EH (cell line): ENCODE measurements around the gene RAB6B.
A peak's percentile ranks its signal among the peaks of the same experiment; 100 is the strongest.

Experiments
- DNase-seq: peaks from one replicate; pipeline ENCODE4 v3.0.0-alpha.2; 2015; ENCODE audit warnings: low read depth

The RAB6B gene

GRCh38 chr3:133895208-133896001 lies at the start of gene RAB6B:
Gene RAB6B (minus strand): TSS chr3:133895882. CDS start chr3:133895466, 416 bp downstream.
- peak; percentile 51 for DNase-seq

DNA sequence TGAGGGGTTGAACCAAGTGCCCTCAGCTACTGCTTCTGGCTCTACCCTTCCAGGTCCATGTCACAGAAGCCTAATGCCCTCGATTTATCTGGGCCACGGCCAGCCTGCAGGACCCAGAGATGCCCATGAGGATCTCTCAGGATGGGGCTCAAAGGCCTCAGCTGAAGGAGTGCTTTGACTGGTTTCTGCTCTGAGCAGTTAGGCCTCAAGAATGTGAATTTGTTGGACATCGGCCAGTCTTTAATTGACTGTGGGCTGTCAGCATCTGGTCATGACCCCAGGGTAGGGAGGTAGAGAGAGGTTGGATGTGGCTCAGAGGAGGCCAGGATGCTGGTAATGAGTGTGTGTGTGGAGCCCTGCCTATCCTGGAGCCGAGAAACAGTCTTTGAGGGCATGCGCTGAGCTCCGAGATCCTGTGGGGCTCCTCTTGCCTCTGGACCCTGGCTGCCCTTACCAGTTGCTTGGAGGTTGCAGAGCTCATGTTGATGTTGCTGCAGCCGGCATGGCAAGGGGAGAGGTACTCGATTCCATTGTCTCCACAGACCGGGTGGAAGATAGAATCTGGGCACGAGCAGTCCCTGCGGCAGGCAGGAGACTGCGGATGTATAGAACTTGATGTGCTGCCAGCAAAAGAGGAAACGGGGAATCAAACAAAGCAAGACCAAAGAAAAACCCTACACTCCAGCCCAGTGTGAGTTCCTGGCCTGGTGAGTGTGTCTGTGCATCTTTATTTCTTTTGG lies 49.1 kb upstream of the RAB6B start:
- peak; percentile 88 for DNase-seq

- peak; percentile 59 for DNase-seq
Measured at GRCh38 chr3:133944181-133944580, 48.5 kb upstream of the RAB6B start.

DNA sequence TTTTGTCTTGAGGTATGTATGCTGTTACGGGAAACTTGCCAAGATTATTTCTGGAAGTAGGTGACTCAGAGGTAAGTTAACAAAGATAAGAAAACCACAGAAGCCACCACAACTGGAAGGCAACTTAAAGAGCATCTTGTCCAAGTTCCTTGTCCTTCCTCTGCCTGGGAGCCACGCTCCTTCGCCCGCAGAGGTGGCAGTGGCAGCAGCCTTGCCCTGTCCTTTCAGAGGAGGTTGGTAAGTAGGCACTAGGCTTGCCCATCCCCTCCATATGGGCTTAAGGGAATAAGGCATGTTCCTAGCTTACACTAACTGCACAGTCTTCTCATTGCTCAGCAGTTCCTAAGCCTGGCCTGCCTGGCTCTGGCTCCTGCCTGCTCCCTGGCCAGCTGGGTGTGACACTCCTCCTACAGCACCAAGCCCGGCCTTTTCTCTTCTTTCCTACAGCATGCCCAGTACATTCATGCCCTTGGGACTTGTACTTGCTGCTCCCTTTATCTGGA lies 48.0 kb upstream of the RAB6B start:
- DNase-seq = peak; percentile 88

GRCh38 chr3:133943031-133943535 lies 47.4 kb upstream of the RAB6B start:
- no peak for DNase-seq

DNA sequence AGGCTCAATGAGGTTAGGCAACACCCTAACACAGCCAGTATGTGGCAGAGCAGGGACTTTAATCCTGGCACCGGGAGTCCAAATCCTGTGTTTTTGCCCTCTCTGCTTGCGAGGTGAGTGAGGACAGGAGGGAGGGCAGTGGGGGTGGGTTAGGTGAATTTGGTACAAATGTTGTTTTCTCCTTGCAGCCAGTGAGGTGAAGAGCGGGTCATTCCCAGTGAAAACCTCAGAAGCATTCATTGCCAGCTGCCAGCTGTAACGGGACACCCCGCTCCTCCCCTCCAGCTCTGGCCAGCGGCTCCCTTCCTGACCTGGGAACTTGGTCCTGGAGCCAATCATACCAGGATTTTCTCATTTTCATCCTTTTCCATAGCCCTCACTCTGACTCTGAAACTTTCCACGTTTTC lies 45.7 kb upstream of the RAB6B start:
- peak; percentile 47 for DNase-seq

GRCh38 chr3:133940536-133940935 lies 44.9 kb upstream of the RAB6B start:
- no peak for DNase-seq

DNA sequence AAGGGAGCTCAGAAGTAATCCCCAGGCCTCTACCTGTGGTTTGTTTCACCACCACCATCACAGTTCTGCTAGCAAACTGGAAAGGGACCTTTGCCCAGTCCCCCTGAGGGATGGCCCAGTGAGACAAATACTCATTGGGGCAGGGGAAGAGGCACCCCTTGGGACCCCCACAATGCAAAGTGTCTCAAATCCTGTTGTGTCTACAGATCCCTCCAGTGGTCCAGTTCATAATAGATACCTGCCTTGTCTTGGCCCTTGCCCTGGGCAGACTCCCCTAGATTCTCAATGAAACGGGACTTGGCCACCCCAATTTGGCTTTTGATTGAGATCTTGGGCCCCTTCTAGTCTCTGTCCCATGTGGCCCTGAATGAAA lies 43.8 kb upstream of the RAB6B start:
- no peak for DNase-seq

DNA sequence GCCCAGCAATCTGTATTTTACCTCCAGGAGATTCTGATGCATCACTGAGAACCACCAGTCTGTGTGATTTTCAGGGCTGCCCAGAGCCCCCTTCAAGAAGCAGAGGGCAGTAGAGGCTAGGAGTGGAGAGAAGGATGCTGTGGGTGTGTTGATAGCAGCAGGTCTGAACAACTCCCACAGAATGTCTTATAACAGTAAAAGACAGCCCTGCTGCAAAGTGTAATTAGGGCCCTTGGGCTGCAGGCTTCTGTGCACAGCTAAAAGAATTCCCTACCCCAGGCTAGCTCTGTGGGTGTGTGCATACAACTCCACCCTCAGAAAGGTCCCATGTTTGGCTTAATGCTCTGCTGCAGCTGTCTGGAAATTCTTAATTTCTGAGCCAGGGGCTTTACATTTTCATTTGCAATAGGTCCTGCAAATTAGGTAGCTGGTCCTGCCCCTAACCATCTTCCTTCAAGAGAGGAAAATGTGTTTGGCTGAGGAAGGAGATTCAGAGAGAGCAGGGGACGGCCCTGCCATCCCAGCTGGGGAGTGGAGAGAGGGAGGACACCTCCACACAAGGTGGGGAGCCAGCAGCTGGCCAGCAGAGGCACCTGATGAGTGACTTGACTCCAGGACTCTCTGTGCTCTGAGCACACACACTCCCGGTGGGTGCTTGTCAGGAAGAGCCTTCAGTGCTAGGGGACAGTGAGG lies 43.2 kb upstream of the RAB6B start:
- DNase-seq = peak; percentile 51

GRCh38 chr3:133937756-133938601 lies 42.3 kb upstream of the RAB6B start:
- DNase-seq = peak; percentile 86

DNA sequence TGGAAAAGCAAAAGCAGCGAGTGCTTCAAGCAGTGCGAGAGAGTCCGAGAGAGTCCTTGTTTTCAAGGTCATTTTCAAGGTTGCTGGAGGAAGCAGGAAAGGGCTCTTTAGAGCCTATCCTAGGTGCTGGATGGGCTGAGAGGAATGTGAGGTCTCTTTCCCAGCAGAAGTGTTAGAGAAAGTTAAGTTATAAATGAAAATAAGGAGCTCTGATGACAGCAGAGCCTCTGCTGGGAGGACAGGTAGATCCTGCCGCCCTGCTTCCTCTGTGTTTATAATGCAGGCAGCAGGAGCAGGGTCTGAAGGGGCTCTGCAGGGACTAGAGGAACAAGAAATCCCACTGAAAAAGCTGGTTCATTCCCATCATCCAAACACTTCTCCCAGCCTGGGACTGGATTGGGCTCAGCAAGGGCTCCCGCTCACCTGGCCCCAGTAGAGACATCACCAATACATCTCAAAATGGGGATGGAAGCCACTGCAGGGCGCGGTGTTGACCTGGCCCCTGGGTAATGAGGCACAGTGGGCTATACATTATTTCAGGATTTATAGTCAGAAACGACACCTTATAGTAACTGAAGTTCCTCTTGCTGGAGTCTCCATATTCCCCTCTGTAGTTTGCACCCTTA lies 41.5 kb upstream of the RAB6B start:
- DNase-seq = no peak

DNA sequence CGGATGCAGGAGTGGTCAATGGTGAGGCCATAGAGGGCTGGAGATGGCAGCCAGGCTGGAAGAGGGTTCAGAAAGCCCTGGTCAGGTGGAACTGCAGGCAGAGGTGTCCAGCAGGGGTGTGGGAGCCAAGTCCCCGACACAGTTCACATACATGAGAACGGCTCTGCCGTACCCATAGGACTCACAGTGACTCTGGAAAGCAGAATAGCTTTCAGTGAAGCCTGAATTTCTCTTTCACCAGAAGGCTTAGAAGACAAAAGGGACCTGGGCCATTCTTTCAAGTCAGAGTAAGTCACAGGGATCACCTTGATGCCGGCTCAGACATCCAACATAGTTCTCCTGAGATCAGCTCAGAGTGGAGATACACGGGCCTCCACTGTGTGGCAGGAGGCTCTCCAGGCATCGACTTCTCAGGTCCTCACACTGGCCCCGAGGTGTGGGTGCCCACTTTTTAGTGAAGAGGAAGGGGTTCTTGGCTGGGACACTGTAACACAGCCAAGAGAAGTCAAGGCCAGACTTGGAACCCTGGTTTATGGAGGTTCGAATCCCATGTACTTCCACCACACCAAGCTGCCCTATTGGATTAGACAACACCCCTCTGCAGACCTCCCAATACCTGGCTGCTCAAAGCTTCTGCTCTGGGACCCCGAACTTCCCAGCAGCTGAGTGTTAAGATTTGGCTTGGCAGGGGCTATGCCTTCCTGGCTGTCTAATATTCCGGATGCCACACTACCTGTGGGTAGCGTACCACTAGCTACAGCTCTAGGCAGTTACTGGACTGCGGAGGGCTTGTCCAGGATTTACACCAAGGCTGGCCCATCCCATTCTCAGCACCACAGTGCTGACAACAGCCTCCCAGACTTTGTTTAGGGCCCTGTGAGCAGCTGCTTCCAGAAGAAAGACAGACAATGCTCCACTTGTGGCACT lies 40.4 kb upstream of the RAB6B start:
- DNase-seq = no peak

- no peak for DNase-seq
Measured at GRCh38 chr3:133934996-133935842, 39.5 kb upstream of the RAB6B start.

DNA sequence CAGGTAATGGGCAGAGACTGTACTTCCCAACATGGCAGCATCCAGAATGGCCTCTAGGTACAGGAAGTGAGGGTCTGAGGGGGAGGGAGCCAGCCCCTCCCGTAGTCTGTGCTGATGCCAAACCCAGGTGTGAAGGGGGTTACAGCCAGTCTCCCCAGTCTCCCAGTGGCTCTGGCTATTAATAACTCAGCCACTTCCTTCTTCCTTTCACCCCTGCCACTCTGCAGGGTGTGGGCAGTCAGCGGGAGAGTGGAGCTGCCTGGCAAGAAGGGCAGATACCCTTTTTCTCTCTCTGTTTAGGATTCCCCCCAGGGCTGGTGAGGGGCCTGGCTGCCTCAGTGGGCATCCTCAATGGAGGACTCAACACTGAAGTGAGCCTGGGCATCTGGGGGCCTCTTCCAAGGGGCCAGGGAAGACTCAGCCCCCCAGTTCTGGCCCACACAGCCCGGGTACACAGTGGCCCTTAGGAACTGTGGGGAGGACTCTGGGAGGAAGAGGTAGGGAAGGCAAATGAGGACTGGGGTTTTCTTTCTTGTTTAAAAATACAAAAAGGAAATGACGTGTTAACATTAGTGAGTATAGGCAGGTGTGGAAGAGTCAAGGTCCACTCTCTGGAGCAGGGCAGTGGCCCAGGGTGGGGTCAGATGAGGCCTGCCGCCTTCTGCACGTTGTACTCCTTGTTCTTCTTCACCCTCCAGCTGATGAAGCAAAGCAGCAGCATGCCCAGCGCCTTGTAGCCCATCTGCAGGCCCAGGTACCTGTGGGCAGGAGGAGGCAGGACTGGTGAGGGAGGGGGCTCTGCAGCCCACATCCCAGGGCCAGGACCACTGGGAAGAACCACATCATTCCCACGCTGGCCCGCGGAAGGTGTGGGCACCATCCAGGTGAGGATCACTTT lies 38.6 kb upstream of the RAB6B start:
- DNase-seq = no peak

DNA sequence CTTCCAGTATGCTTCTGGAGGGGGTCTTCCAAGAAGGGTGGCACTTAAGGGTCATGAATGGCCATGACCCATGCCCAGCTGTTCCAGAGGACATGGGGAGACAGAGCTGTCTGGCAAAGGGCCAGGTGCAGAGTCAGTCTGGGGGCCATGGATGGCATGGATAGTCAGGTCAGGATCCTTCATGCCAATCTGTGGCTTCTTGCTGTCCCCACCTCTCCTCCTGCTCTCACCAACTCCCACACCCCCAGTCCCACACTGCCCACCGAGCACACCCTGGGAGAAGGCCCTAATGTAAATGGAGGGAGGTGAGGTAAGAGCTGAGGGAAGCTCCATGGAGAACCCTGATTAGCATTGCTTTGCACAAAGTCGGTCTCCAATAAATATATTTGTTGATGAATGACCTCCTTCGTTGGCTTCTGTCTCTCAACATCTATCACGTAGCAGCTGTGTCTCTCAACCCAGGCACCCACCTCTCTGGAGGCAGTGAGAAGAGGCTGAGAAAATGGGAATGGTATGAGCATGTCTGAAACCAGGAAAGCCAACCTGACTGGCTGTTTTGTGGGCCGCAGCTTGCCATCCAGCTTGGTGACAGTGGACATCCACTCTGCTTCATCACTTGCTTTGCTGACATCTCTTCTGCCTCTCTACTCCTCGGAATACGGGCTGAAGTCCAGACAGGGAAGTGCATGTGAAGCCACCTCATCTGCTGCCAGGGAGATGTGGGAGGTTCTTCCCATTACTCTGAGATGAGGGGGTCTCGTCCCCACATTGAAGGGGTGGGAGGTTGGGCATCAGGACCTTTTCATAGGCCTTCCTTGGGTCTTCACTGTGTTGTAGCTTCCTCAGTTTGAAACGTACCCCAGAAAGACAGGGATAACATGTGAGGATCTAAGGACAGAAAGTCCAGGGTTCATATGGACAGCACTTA lies 37.7 kb upstream of the RAB6B start:
- DNase-seq = no peak

GRCh38 chr3:133932009-133932408 lies 36.3 kb upstream of the RAB6B start:
- no peak for DNase-seq

- DNase-seq = no peak
Measured at GRCh38 chr3:133931084-133931483, 35.4 kb upstream of the RAB6B start.
